ENCODE measurements around the gene SLC22A31.
"Not testable (repeated sequence)": the region's sequence is repeated elsewhere in the genome, so short reads cannot be mapped to it uniquely, and the experiment has no call there.

Gene SLC22A31

GRCh38 chr16:89200124-89200849 lies at the start of gene SLC22A31:
Gene SLC22A31, minus strand, starts transcription at chr16:89200537. Its CDS starts 36 bp downstream, at chr16:89200501.
- no peak for DNase-seq (ENCODE audit: low spot score)

GRCh38 chr16:89248196-89248982 lies 48.1 kb upstream of the SLC22A31 start:
- no peak for DNase-seq (ENCODE audit: low spot score)

GRCh38 chr16:89247734-89248075 lies 47.4 kb upstream of the SLC22A31 start:
- not testable (repeated sequence) for DNase-seq (ENCODE audit: low spot score)

- peak; percentile 85 for DNase-seq (ENCODE audit: low spot score)
Measured at GRCh38 chr16:89246903-89247733, 46.8 kb upstream of the SLC22A31 start.

GRCh38 chr16:89246383-89246902 lies 46.1 kb upstream of the SLC22A31 start:
- DNase-seq (ENCODE audit: low spot score): no peak

- DNase-seq (ENCODE audit: low spot score): no peak
Measured at GRCh38 chr16:89244754-89245153, 44.4 kb upstream of the SLC22A31 start.

GRCh38 chr16:89244264-89244663 lies 43.9 kb upstream of the SLC22A31 start:
- DNase-seq (ENCODE audit: low spot score): not testable (repeated sequence)

GRCh38 chr16:89243664-89244063 lies 43.3 kb upstream of the SLC22A31 start:
- no peak for DNase-seq (ENCODE audit: low spot score)

GRCh38 chr16:89242795-89243200 lies 42.5 kb upstream of the SLC22A31 start:
- DNase-seq (ENCODE audit: low spot score): no peak

GRCh38 chr16:89241187-89242007 lies 41.1 kb upstream of the SLC22A31 start:
- peak; percentile 80 for DNase-seq (ENCODE audit: low spot score)

- no peak for DNase-seq (ENCODE audit: low spot score)
Measured at GRCh38 chr16:89237733-89238132, 37.4 kb upstream of the SLC22A31 start.

- DNase-seq (ENCODE audit: low spot score): no peak
Measured at GRCh38 chr16:89233678-89234490, 33.5 kb upstream of the SLC22A31 start.

- no peak for DNase-seq (ENCODE audit: low spot score)
Measured at GRCh38 chr16:89232107-89232506, 31.8 kb upstream of the SLC22A31 start.

- no peak for DNase-seq (ENCODE audit: low spot score)
Measured at GRCh38 chr16:89230255-89230654, 29.9 kb upstream of the SLC22A31 start.

GRCh38 chr16:89224665-89225064 lies 24.3 kb upstream of the SLC22A31 start:
- no peak for DNase-seq (ENCODE audit: low spot score)

- DNase-seq (ENCODE audit: low spot score): no peak
Measured at GRCh38 chr16:89222931-89223330, 22.6 kb upstream of the SLC22A31 start.

- no peak for DNase-seq (ENCODE audit: low spot score)
Measured at GRCh38 chr16:89221604-89222003, 21.3 kb upstream of the SLC22A31 start.

- no peak for DNase-seq (ENCODE audit: low spot score)
Measured at GRCh38 chr16:89219365-89219764, 19.0 kb upstream of the SLC22A31 start.

GRCh38 chr16:89217388-89218191 lies 17.3 kb upstream of the SLC22A31 start, which contains the start of gene ZNF778:
Gene ZNF778, plus strand, starts transcription at chr16:89217703. Its CDS starts 3,425 bp downstream, at chr16:89221128.
- DNase-seq (ENCODE audit: low spot score): peak; percentile 89

GRCh38 chr16:89217138-89217387 lies 16.7 kb upstream of the SLC22A31 start:
- DNase-seq (ENCODE audit: low spot score): no peak
